Measurements from ENCODE around the gene BIRC5. TPM values are rescaled to one million over a fixed set of nuclear protein-coding genes. Genes with fewer than 3 reads are reported as not detected.

The BIRC5 gene
- total RNA-seq, 6 donors from 2014 or later: 1.4 to 6.4 (median 3.5) TPM; not detected in 1

DNA sequence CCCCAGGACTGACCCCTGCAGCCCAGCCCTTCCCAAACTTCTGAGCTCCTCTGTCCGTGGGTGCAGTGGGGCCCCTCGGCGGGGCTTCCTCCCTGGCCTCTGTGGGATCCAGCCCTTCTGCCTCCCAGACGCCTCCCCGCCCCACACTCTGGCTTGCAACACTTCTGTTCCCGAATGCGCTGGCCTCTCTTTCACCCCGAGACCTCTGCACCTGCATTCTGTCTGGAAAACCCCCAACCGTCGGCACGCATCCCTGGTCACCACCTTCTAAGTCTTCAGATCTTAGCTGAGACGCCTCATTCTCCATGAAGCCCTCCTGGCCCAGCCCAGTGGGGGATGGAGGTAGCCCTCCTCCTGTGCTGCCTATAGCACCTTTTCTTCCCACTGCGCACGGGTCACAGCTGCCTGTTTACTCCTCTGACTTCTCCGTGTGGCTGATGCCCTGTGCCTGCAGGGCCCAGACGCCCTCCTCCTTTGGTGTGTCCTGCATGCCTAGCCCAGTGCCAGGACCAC is 43.8 kb downstream of the BIRC5 start:
- Histone ChIP-seq H3K4me1 (peaks cover 63 to 66% (median 66%) of the 10 kb centered on the region in 4 donors), H3K9me3 (no peaks in the 10 kb centered on the region), H3K4me3 (peak overlapping the region in 1 of 4 donors; percentile 20), H3K36me3 (no peaks in the 10 kb centered on the region), H3K27ac (peak overlapping the region; percentile 85 to 89 (median 88)), H3K27me3 (no peaks in the 10 kb centered on the region)
- WGBS, 2 donors: 29 to 37% methylated on average over 14 to 16 of the region's 16 CpGs
- ATAC-seq (ENCODE audit: low FRiP score in 2 of 2) (peak in 1 of 2 donors; percentile 10), DNase-seq (peak; percentile 54 to 76)
- TF ChIP-seq, protein P1, sequence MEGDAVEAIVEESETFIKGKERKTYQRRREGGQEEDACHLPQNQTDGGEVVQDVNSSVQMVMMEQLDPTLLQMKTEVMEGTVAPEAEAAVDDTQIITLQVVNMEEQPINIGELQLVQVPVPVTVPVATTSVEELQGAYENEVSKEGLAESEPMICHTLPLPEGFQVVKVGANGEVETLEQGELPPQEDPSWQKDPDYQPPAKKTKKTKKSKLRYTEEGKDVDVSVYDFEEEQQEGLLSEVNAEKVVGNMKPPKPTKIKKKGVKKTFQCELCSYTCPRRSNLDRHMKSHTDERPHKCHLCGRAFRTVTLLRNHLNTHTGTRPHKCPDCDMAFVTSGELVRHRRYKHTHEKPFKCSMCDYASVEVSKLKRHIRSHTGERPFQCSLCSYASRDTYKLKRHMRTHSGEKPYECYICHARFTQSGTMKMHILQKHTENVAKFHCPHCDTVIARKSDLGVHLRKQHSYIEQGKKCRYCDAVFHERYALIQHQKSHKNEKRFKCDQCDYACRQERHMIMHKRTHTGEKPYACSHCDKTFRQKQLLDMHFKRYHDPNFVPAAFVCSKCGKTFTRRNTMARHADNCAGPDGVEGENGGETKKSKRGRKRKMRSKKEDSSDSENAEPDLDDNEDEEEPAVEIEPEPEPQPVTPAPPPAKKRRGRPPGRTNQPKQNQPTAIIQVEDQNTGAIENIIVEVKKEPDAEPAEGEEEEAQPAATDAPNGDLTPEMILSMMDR (IDR thresholded peaks at IDR 0.05): no peak
- TF ChIP-seq POLR2AphosphoS5 (IDR thresholded peaks at IDR 0.05) (peak; percentile 13 to 20), POLR2A (IDR thresholded peaks at IDR 0.05) (no peak), EP300 (IDR thresholded peaks at IDR 0.05) (peak in 2 of 4 donors; percentile 35 to 36)

DNA sequence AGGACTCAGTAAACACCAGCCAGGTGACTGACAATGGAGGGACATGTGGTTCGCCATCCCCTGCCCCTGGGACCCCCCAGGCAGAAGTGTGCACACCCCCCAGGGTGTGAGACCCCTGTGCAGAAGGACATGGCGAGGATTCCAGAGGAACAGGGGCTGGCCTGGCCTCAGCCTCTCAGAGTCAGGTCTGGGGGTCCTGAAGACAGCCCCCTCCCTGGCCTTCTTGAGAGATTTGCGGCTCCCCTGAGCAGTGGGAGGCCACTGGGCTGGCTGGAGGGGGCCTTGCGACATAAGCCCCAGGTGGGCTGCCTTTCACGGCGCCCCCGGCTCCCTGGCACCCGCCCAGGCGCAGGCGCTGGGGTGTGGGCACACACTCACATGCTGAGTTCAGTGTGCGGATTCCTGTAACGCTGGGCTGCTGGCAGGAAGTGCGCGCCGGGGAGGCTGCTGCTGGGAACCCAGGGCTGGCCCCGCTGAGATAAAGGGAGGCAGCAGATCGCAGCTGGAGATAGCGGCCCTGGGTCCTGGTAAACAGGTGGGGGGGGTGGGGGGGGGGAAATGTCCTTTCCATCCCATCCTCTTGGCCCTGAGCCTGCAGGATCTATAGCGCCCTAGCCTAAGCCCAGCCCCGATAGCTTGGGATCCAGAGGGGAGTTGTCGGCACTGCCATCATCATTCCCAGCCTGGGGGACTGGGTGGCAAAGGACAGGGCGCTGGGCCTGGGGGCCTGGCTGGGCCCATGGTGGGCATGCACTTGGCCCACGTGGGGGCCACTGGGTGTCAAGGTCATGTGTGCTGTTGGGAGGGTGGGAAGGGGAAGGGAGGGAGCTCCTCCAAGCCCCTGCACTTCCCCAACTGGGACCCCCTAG is 44.5 kb downstream of the BIRC5 start:
- H3K9me3 ChIP-seq: no peaks in the 10 kb centered on the region
- DNase-seq (peak; percentile 84 to 91), ATAC-seq (ENCODE audit: low FRiP score in 2 of 2) (peak in 1 of 2 donors; percentile 53)
- peaks cover 63 to 72% (median 68%) of the 10 kb centered on the region in 4 donors for H3K4me1 ChIP-seq
- TF ChIP-seq, protein P1 (IDR thresholded peaks at IDR 0.05): no peak
- TF ChIP-seq POLR2AphosphoS5 (IDR thresholded peaks at IDR 0.05) (peak; percentile 92 to 98), EP300 (IDR thresholded peaks at IDR 0.05) (peak; percentile 89 to 100 (median 99))
- 31 to 50% methylated on average over 3 to 14 of the region's 23 CpGs for WGBS, 2 donors
- no peaks in the 10 kb centered on the region for H3K36me3 ChIP-seq
- H3K4me3 ChIP-seq: peak overlapping the region in 3 of 4 donors; percentile 2 to 20 (median 20)
- peak overlapping the region; percentile 85 to 89 (median 88) for H3K27ac ChIP-seq
- no peaks in the 10 kb centered on the region for H3K27me3 ChIP-seq

DNA sequence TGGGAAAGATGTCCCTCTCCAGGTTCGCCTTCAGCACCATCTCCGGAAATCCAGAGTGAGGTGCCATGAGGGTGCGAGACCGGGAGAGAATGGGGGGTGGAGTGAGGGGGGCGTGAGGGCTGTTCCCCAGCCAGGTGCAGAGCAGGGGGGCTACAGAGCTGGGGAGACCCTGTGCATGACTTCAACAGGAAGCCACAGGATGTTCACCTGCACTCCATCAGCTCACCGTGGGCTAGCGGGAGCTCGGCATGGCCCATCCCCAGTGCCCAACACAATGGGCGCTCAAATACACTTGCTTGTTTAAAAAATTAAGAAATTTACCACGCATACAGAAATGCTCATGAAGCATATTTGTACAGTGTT is 45.1 kb downstream of the BIRC5 start:
- Histone ChIP-seq H3K4me1 (peaks cover 64 to 73% (median 69%) of the 10 kb centered on the region in 4 donors), H3K36me3 (no peaks in the 10 kb centered on the region), H3K27me3 (no peaks in the 10 kb centered on the region), H3K9me3 (no peaks in the 10 kb centered on the region), H3K27ac (peak overlapping the region; percentile 85 to 89 (median 88)), H3K4me3 (peak overlapping the region in 2 of 4 donors; percentile 20)
- DNase-seq: no peak
- TF ChIP-seq POLR2AphosphoS5 (IDR thresholded peaks at IDR 0.05): no peak
- TF ChIP-seq, protein P1 (IDR thresholded peaks at IDR 0.05): no peak
- no peak for TF ChIP-seq EP300 (IDR thresholded peaks at IDR 0.05)
- TF ChIP-seq POLR2A (IDR thresholded peaks at IDR 0.05): no peak
- no peak for ATAC-seq (ENCODE audit: low FRiP score in 2 of 2)
- WGBS, 2 donors: 71 to 74% methylated on average over 9 to 10 of the region's 10 CpGs

DNA sequence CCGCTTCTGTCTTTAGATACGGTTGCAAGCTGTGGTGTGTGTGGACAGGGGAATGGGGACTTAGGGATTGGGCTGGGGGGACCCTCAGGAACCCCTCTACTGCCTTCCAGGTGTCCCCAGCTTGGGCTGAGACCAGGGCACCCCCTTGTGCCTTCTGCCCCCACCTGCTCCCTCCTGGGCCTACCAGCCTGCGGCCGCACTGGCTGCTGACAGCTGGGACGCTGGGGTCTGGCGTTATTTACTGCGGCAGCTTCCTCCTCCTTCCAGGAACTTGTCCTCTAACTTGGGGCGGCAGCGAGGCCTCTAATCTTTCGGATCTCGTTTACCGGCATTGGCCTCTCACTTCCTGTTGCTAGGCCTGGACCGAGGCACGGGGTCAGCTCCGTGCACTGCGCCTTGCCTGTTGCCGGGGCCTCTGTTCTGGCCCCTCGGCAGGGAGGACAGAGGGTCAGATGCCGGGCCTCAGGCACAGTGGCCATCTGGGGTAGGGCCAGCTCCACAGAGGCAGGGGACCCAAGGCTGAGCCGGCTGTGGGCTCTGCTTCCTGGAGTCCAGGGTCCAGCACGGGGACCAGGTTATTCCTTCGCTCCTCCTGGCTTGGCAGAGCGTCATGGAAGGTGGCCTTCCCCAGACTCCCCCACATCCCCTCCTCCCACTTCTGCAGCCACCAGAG is 49.1 kb downstream of the BIRC5 start:
- H3K27ac ChIP-seq: peak overlapping the region; percentile 81 to 90 (median 86)
- ATAC-seq (ENCODE audit: low FRiP score in 2 of 2) (peak; percentile 26 to 46), DNase-seq (peak; percentile 81 to 83)
- peaks cover 51 to 65% (median 53%) of the 10 kb centered on the region in 4 donors for H3K4me1 ChIP-seq
- H3K27me3 ChIP-seq: no peaks in the 10 kb centered on the region
- TF ChIP-seq, protein P1 (IDR thresholded peaks at IDR 0.05): no peak
- TF ChIP-seq POLR2AphosphoS5 (IDR thresholded peaks at IDR 0.05): peak; percentile 90 to 99
- TF ChIP-seq EP300 (IDR thresholded peaks at IDR 0.05): peak; percentile 79 to 100 (median 99)
- peak in 1 of 4 donors; percentile 48 for TF ChIP-seq POLR2A (IDR thresholded peaks at IDR 0.05)
- no peaks in the 10 kb centered on the region for H3K36me3 ChIP-seq
- H3K4me3 ChIP-seq: no peak overlapping the region
- WGBS, 2 donors: 49 to 54% methylated on average over 14 to 22 of the region's 23 CpGs
- H3K9me3 ChIP-seq: no peaks in the 10 kb centered on the region

Measured in upper lobe of left lung (tissue), 6 donors.